CD4-positive, alpha-beta T cell treated with Interleukin-1 beta for 1 hour (primary cell): ENCODE data around the gene NUB1.

ENCODE experiments used
- DNase-seq, 2 donors: peaks; one replicate each; pipeline ENCODE4 v3.0.0-alpha.2; 2020 to 2022

Gene NUB1

GRCh38 chr7:151406051-151406875 lies 64.7 kb downstream of the NUB1 start:
- no peak for DNase-seq

GRCh38 chr7:151406886-151407583 lies 65.4 kb downstream of the NUB1 start:
- no peak for DNase-seq

GRCh38 chr7:151408498-151408838 lies 66.9 kb downstream of the NUB1 start:
- no peak for DNase-seq

GRCh38 chr7:151408839-151409666 lies 67.4 kb downstream of the NUB1 start:
- DNase-seq: peak; percentile 86 to 89

GRCh38 chr7:151409667-151410404 lies 68.2 kb downstream of the NUB1 start, which contains the start of gene WDR86:
WDR86 (minus strand) TSS chr7:151410038; CDS start chr7:151409589, 449 bp downstream.
- DNase-seq: peak; percentile 21 to 34

GRCh38 chr7:151410405-151411390 lies 69.1 kb downstream of the NUB1 start:
- DNase-seq: peak; percentile 46 to 49

GRCh38 chr7:151411551-151411950 lies 69.9 kb downstream of the NUB1 start:
- DNase-seq: peak in 1 of 2 donors; percentile 15

GRCh38 chr7:151412318-151412717 lies 70.7 kb downstream of the NUB1 start:
- no peak for DNase-seq

GRCh38 chr7:151413241-151413640 lies 71.6 kb downstream of the NUB1 start:
- DNase-seq: no peak

- DNase-seq: peak in 1 of 2 donors; percentile 68
These were observed 73.9 kb downstream of the NUB1 start for GRCh38 chr7:151415375-151416105.

- DNase-seq: no peak
These were observed 74.7 kb downstream of the NUB1 start for GRCh38 chr7:151416112-151416940.

GRCh38 chr7:151416941-151417315 lies 75.3 kb downstream of the NUB1 start:
- no peak for DNase-seq

GRCh38 chr7:151420144-151420543 lies 78.5 kb downstream of the NUB1 start:
- DNase-seq: no peak

- DNase-seq: no peak
These were observed 80.6 kb downstream of the NUB1 start for GRCh38 chr7:151422212-151422611.

GRCh38 chr7:151423226-151423625 lies 81.6 kb downstream of the NUB1 start:
- no peak for DNase-seq

GRCh38 chr7:151423936-151424335 lies 82.3 kb downstream of the NUB1 start:
- DNase-seq: no peak

GRCh38 chr7:151424799-151425198 lies 83.2 kb downstream of the NUB1 start:
- no peak for DNase-seq

- DNase-seq: no peak
These were observed 84.2 kb downstream of the NUB1 start for GRCh38 chr7:151425670-151426440.

GRCh38 chr7:151426441-151426903 lies 84.9 kb downstream of the NUB1 start:
- no peak for DNase-seq
